Urothelium cell line (cell line): Measurements from ENCODE around the gene RNASE13.

ENCODE experiments used
- DNase-seq: peaks from one replicate; pipeline ENCODE4 v3.0.0; 2011; ENCODE audit warnings: low spot score, mixed read lengths
- FAIRE-seq: peaks from 2 replicates; lab custom pipeline; 2011; peaks lifted over from hg19 to GRCh38; lab: Jason Lieb, UNC

RNASE13 gene

DNA sequence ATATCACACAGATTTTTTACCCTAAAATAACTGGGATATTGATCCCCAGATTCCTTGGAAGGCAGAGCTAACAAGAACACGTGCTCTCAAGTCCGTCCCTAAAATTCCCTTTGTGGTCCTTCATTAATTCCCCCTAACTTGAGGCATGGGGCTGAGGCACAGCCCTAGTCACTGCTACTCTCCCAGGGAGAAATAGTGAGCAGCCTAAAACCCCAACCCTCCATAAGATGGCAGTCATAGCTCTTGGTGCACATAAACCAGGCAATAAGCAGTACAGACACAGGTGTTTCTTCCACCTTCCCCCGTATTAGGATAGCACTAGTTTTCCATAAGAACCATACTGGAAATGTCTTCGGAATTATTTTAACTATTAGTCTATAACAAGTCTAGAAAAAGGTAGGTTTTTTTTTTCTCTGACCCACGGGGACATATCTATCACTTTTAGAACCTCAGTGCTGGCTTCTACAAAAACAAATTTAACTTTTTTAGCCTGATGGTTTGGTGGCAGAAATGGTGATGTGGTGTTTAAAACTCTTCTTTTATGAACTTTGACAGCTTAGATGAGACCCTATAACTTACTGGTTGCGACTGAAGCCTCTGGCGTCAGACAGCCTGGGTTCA, 32.4 kb upstream of the RNASE13 start:
- DNase-seq = peak; percentile 45
- FAIRE-seq = no peak

GRCh38 chr14:21063479-21063878, 28.9 kb upstream of the RNASE13 start:
- DNase-seq (peak; percentile 72), FAIRE-seq (no peak)

DNA sequence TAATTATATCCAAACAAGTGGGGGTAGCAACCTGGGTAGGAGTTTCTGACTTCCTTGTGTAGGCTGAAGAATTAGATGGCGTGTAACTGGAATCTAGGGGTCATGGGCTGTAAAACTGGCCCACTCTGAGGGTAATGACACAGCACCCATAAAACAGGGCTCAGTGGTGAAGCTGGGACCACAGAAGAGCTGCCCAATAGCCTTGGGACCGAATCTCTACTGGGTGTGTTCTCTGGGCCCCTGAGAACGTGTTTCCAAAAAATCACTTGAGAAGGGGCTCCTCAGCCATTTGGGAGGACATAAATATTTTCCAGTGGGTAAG, 26.7 kb upstream of the RNASE13 start:
- FAIRE-seq (no peak), DNase-seq (no peak)

- no peak for FAIRE-seq
- no peak for DNase-seq
Measured at GRCh38 chr14:21060614-21061346, 26.2 kb upstream of the RNASE13 start.

DNA sequence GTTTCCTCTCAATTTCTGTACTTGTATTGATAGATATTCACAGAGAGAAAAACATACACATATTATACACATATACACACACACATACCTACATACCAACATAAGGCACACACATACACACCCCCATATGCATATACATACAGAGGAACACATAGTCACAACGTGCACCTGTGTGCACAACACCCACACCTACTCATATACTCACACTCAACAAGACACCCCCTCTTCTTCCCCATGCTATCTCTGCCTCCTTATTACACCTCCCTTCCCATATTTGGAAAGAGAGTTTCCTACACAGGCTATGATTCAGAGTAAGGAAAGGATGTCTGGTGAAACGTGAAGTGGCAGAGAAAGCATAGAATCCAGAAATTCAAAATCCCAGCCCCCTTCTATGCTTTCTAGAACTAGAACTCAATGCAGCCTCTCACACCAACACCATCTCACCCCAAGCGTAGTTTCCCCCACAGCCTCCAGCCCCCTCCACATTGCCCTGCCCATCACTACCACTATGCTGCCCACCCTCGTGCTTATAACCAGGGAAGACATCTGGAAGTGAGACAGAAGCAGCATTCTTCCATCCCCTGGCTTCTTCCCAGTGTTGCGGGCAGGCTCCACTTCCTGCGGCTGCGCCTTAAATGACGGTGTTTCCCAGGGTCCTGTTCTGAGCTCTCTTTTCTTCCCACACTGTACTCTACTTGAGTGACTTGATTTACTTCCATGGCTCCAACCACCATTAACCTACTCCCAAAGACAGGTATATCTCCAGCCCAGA, 25.4 kb upstream of the RNASE13 start:
- FAIRE-seq = peak; percentile 44
- DNase-seq = no peak

- DNase-seq (no peak), FAIRE-seq (no peak)
Measured at GRCh38 chr14:21058903-21059302, 24.3 kb upstream of the RNASE13 start.

DNA sequence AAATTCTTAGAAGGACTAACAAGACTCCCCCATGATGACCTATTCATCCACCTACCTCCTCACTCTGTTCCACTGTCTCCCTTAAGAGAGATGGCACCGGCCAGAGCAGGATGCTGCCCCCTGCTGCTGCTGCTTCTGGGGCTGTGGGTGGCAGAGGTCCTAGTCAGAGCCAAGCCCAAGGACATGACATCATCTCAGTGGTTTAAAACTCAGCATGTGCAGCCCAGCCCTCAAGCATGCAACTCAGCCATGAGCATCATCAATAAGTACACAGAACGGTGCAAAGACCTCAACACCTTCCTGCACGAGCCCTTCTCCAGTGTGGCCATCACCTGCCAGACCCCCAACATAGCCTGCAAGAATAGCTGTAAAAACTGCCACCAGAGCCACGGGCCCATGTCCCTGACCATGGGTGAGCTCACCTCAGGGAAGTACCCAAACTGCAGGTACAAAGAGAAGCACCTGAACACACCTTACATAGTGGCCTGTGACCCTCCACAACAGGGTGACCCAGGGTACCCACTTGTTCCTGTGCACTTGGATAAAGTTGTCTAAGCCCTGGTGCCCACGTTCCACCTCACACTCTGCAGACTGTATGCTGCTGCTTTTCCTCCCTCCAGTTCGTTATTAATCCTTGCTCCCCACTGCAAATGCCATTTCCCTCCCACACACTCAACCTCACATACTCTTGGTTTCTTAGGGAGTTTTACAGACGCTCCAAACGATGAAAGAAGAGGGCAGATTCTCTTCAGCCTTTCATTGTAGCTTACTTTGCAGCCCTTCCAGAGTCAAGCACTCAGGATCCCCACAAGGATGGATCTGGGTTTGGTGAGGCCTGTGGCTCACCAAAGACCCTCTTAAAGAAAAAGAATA, 23.4 kb upstream of the RNASE13 start, which contains the start of gene RNASE8:
Gene RNASE8 (plus strand): TSS at position 20 of the 873 bp plus-strand sequence. CDS start 71 bp downstream, at position 91.
- peak; percentile 35 for DNase-seq
- peak; percentile 65 for FAIRE-seq

DNA sequence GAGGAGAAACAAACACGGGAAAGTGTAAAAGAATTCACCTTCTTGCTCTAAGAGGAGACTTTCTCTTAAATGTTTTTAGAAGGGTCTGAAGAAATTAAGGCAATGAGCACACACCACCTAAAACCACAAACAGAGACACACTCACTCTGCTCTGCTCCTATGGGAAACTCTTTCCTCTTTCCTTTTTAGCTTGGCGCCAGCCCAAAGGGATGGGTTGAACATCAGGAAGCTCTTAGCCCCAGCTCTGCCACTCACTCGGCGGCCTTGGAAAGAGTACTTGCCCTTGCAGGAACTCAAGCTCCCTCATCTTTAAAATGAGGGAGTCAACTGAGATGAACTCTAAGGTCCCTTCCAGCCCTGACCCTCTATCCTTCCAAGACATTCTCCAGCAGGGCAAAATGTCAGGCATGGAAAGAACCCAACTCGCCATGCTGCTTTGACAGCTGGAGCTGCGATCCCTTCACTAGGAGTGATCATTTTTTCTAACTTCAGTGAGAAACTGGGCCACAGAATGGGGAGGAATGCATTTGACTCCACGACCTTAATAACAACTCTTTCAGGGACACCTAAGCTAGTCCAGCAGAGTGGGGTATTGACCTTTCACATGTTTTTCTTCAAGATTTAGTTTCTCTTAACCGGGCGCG, 22.0 kb upstream of the RNASE13 start:
- FAIRE-seq = no peak
- no peak for DNase-seq

GRCh38 chr14:21055432-21056117, 21.0 kb upstream of the RNASE13 start:
- DNase-seq (no peak), FAIRE-seq (no peak)

GRCh38 chr14:21054768-21055145, 20.1 kb upstream of the RNASE13 start:
- FAIRE-seq (no peak), DNase-seq (no peak)

DNA sequence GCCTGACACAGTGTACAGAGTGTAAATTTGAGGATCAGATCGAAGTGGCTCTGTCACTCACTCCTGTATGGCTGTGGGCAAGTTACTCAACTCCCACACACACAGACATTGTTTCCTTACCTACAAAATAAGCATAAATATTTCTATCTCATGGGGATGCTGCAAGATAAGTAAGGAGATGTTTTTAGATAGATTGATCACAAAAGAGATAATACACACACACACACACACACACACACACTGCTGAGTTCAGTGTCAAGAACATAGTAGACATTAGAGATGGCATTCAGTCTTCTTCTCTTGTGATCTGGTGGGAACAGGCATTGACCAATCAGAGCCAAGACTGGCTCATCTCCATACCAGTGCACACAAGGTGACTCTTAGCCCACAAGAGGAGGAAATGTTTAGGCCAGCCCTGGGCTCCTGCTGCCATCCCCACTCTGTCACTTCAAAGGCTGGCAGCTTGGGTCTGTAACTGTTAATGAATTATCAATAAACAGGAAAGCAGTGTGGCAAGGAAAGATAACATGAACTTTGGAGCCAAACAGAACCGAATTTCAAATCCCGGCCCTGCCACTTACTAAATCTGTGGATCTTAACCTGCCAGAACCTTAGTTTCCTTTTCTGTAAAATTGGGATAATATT, 19.6 kb upstream of the RNASE13 start:
- FAIRE-seq = no peak

GRCh38 chr14:21053184-21054122, 18.8 kb upstream of the RNASE13 start:
- no peak for FAIRE-seq
- DNase-seq = no peak

More for the DNA sequence above, 19.6 kb upstream of the RNASE13 start:
- DNase-seq = no peak

DNA sequence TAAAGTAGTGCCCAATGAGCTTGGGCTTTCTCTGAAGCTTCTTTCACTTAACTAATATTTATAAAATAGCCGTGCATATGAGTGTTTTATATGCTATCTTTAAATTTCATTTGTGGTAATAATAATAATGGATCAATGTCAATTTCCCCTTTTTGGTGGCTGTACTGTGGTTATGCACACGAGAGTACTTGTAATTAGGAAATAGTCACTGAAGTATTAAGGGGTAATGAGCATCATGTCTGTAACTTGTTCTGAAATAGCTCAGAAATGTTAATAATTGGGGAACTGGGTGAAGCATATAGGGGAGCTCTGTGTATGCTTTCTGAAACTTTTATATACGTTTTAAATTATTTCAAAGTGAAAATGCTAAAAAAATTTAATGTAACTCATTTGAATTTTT, 16.0 kb upstream of the RNASE13 start:
- DNase-seq (no peak), FAIRE-seq (no peak)

GRCh38 chr14:21049271-21049673, 14.7 kb upstream of the RNASE13 start:
- FAIRE-seq (no peak), DNase-seq (no peak)

DNA sequence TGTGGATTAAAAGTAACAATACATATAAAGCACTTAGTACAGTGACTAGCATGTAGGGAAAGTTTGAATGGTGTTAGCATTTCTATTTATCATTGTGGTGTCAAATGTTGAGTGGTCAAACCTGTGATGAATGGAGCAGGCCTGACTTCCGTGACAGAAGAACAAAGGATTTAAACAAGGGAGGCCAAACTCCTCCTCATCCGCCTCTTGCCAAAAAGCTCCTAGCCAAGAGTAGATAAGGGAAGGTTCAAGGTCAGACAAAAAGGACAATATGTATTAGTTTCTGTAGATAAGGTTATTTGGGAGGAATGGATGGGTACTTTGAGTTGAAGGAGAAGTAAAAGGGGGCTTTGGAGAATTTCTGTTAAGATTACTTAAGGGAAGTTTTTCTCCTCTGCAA, 14.0 kb upstream of the RNASE13 start:
- FAIRE-seq (no peak), DNase-seq (no peak)

GRCh38 chr14:21047378-21047781, 12.8 kb upstream of the RNASE13 start:
- no peak for DNase-seq
- no peak for FAIRE-seq

DNA sequence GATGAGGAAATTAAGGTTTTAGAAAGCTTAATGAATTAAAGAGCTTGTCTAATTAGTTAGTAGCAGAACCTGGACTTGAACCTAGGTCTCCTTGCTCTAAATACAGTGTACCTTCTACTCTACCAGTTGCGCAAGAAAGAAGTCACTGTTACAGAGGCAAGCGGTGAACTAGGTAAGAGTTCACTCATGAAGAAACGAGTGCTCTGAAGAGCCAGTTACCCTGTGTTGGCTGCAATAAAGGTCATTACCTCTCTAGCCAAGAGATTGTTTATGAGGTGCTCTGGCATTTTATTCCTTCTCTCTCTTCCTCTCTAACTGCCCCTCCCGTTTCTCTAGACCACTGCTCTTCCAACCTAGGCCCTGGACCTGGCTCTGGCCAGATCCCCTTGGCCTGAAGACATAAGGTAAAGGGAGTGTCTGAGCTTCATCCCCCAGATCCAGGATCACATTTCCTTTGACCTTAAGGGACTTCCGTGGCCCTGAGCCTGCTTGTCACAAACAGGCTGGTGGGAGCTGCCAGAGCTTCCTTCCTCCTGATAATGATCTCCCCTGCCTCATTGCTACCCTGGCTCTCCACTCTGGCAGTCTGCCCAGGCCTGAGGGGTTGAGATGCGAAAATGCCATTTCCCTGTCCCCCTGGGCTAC, 9.5 kb upstream of the RNASE13 start:
- FAIRE-seq (no peak), DNase-seq (no peak)
